DOHH2 (cell line): ENCODE results near the gene PCDH9.

Source experiments
- H3F3A ChIP-seq: fragments of 200-600 bp; sonication (generic), shearing (Covaris generic); 2 replicates; pipeline ENCODE4 v1.6.0; 2016; ENCODE audit warnings: antibody characterized with exemption, mild to moderate bottlenecking; ENCODE audit not compliant: control insufficient read depth, insufficient read depth
- H3K27ac ChIP-seq: fragments of 200-600 bp; sonication (generic); 2 replicates; pipeline ENCODE4 v1.5.1; 2014; ENCODE audit warnings: low read depth, mild to moderate bottlenecking, low read length, moderate library complexity
- H3K27me3 ChIP-seq: fragments of 200-600 bp; sonication (generic); 2 replicates; pipeline ENCODE4 v1.6.1; 2014; ENCODE audit warnings: mild to moderate bottlenecking, low read length, mixed read lengths; ENCODE audit not compliant: control insufficient read depth
- H3K36me3 ChIP-seq: fragments of 200-600 bp; sonication (generic); 2 replicates; pipeline ENCODE4 v1.6.1; 2014; ENCODE audit warnings: mild to moderate bottlenecking, low read length, moderate library complexity, mixed read lengths; ENCODE audit not compliant: control insufficient read depth
- H3K4me1 ChIP-seq: fragments of 200-600 bp; sonication (generic); 2 replicates; pipeline ENCODE4 v1.6.1; 2014; ENCODE audit warnings: mild to moderate bottlenecking, low read length, mixed read lengths; ENCODE audit not compliant: control insufficient read depth
- H3K4me2 ChIP-seq: fragments of 200-600 bp; sonication (generic); 2 replicates; pipeline ENCODE4 v1.6.0; 2014; ENCODE audit warnings: mild to moderate bottlenecking, low read length, moderate library complexity
- H3K4me3 ChIP-seq: fragments of 200-600 bp; sonication (generic); 2 replicates; pipeline ENCODE4 v1.5.1; 2014; ENCODE audit warnings: mild to moderate bottlenecking, low read length, mixed read lengths
- H3K79me2 ChIP-seq: fragments of 200-600 bp; sonication (generic); 2 replicates; pipeline ENCODE4 v1.6.1; 2014; ENCODE audit warnings: mild to moderate bottlenecking, low read length, mixed read lengths; ENCODE audit not compliant: control insufficient read depth
- H3K9me2 ChIP-seq: fragments of 200-600 bp; sonication (generic); replicated peaks from 2 replicates; pipeline ENCODE4 v1.6.1; 2014; ENCODE audit warnings: mild to moderate bottlenecking, low read length, mixed read lengths; ENCODE audit not compliant: control insufficient read depth
- H3K9me3 ChIP-seq: fragments of 200-600 bp; sonication (generic); 2 replicates; pipeline ENCODE4 v1.6.1; 2014; ENCODE audit warnings: antibody characterized with exemption, low read length, mixed read lengths; ENCODE audit not compliant: control insufficient read depth, insufficient read depth
- H4K20me1 ChIP-seq: fragments of 200-600 bp; sonication (generic); 2 replicates; pipeline ENCODE4 v1.6.0; 2014; ENCODE audit warnings: low read depth, mild to moderate bottlenecking, antibody characterized with exemption, low read length, moderate library complexity; ENCODE audit not compliant: control insufficient read depth, insufficient read depth
- EZH2phosphoT487 ChIP-seq: fragments of 200-600 bp; sonication (generic); IDR thresholded peaks from 2 replicates; pipeline ENCODE4 v1.6.1; 2017; ENCODE audit warnings: borderline replicate concordance, mild to moderate bottlenecking, antibody characterized with exemption, low read length, moderate library complexity, mixed read lengths
- TF ChIP-seq, protein P1 (sequence below): fragments of 200-600 bp; sonication (generic); IDR thresholded peaks from one replicate; pipeline ENCODE4 v1.5.1; 2014; ENCODE audit warnings: antibody characterized with exemption, mild to moderate bottlenecking, low read depth, low read length; ENCODE audit not compliant: poor library complexity, severe bottlenecking

Gene PCDH9

GRCh38 chr13:66748712-66749111 lies 481.4 kb downstream of the PCDH9 start:
- Histone ChIP-seq H3F3A (no peaks in the 10 kb centered on the region), H3K27me3 (no peaks in the 10 kb centered on the region), H3K4me1 (peaks cover 3% of the 10 kb centered on the region; the same call in 1 of the 2 replicates), H4K20me1 (no peaks in the 10 kb centered on the region), H3K4me3 (no peak overlapping the region), H3K9me2 (no peaks in the 10 kb centered on the region), H3K36me3 (no peaks in the 10 kb centered on the region), H3K9me3 (peaks cover 8% of the 10 kb centered on the region; the same call in 1 of the 2 replicates), H3K27ac (no peak overlapping the region), H3K4me2 (no peak overlapping the region), H3K79me2 (no peaks in the 10 kb centered on the region)
- no peak for TF ChIP-seq EZH2phosphoT487
- TF ChIP-seq, protein P1, sequence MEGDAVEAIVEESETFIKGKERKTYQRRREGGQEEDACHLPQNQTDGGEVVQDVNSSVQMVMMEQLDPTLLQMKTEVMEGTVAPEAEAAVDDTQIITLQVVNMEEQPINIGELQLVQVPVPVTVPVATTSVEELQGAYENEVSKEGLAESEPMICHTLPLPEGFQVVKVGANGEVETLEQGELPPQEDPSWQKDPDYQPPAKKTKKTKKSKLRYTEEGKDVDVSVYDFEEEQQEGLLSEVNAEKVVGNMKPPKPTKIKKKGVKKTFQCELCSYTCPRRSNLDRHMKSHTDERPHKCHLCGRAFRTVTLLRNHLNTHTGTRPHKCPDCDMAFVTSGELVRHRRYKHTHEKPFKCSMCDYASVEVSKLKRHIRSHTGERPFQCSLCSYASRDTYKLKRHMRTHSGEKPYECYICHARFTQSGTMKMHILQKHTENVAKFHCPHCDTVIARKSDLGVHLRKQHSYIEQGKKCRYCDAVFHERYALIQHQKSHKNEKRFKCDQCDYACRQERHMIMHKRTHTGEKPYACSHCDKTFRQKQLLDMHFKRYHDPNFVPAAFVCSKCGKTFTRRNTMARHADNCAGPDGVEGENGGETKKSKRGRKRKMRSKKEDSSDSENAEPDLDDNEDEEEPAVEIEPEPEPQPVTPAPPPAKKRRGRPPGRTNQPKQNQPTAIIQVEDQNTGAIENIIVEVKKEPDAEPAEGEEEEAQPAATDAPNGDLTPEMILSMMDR: no peak

GRCh38 chr13:66745307-66745706 lies 484.8 kb downstream of the PCDH9 start:
- Histone ChIP-seq H3K36me3 (no peaks in the 10 kb centered on the region), H3K27ac (no peak overlapping the region), H3K9me3 (peaks cover 8% of the 10 kb centered on the region; the same call in 1 of the 2 replicates), H3K27me3 (no peaks in the 10 kb centered on the region), H3K4me1 (peaks cover under 1% of the 10 kb centered on the region; the same call in 1 of the 2 replicates), H4K20me1 (no peaks in the 10 kb centered on the region), H3K9me2 (no peaks in the 10 kb centered on the region), H3F3A (no peaks in the 10 kb centered on the region), H3K4me3 (no peak overlapping the region), H3K4me2 (no peak overlapping the region), H3K79me2 (no peaks in the 10 kb centered on the region)
- no peak for TF ChIP-seq EZH2phosphoT487

GRCh38 chr13:66723576-66723975 lies 506.6 kb downstream of the PCDH9 start:
- Histone ChIP-seq H3K4me1 (0 out of 2 replicates have a peak, but pooled peaks cover 4% of the 10 kb centered on the region), H3K27me3 (no peaks in the 10 kb centered on the region), H3K4me2 (no peak overlapping the region), H3K9me3 (no peaks in the 10 kb centered on the region), H3K27ac (no peak overlapping the region), H3K79me2 (no peaks in the 10 kb centered on the region), H3K4me3 (no peak overlapping the region), H3K9me2 (no peaks in the 10 kb centered on the region), H3F3A (no peaks in the 10 kb centered on the region), H3K36me3 (no peaks in the 10 kb centered on the region), H4K20me1 (no peaks in the 10 kb centered on the region)
- TF ChIP-seq EZH2phosphoT487: no peak
- TF ChIP-seq, protein P1: no peak

GRCh38 chr13:66716538-66716937 lies 513.6 kb downstream of the PCDH9 start:
- no peaks in the 10 kb centered on the region for H3F3A ChIP-seq
- TF ChIP-seq, protein P1: no peak
- no peak for TF ChIP-seq EZH2phosphoT487
- H4K20me1 ChIP-seq: no peaks in the 10 kb centered on the region
- H3K79me2 ChIP-seq: no peaks in the 10 kb centered on the region
- no peak overlapping the region for H3K27ac ChIP-seq
- no peaks in the 10 kb centered on the region for H3K27me3 ChIP-seq
- H3K9me2 ChIP-seq: no peaks in the 10 kb centered on the region
- no peaks in the 10 kb centered on the region for H3K4me1 ChIP-seq
- H3K9me3 ChIP-seq: no peaks in the 10 kb centered on the region
- no peaks in the 10 kb centered on the region for H3K36me3 ChIP-seq
- no peak overlapping the region for H3K4me2 ChIP-seq
- H3K4me3 ChIP-seq: no peak overlapping the region
